Measurements from ENCODE around the gene MAN1B1. TPM values are rescaled to one million over a fixed set of nuclear protein-coding genes. Genes with fewer than 3 reads are reported as not detected.

Gene MAN1B1
- total RNA-seq, 3 donors from 2014 or later (not counting 1 experiment from before 2014, with no cell fraction given): 75.1 to 99.4 (median 80.4) TPM

DNA sequence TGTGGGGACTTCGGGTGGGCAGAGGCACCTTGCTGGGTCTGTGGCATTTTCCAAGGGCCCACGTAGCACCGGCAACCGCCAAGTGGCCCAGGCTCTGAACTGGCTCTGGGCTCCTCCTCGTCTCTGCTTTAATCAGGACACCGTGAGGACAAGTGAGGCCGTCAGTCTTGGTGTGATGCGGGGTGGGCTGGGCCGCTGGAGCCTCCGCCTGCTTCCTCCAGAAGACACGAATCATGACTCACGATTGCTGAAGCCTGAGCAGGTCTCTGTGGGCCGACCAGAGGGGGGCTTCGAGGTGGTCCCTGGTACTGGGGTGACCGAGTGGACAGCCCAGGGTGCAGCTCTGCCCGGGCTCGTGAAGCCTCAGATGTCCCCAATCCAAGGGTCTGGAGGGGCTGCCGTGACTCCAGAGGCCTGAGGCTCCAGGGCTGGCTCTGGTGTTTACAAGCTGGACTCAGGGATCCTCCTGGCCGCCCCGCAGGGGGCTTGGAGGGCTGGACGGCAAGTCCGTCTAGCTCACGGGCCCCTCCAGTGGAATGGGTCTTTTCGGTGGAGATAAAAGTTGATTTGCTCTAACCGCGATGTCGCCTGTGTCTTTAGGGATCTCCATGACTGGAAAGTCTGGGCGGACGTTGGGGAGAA lies 21.9 kb downstream of the MAN1B1 start:
- Mint-ChIP-seq H3K27ac (no peak overlapping the region), H3K27me3 (ENCODE audit: low read depth in 2 of 2) (no peaks in the 10 kb centered on the region), H3K36me3 (no peaks in the 10 kb centered on the region), H3K9me3 (no peaks in the 10 kb centered on the region), H3K4me3 (no peak overlapping the region), H3K4me1 (no peaks in the 10 kb centered on the region)
- H3K4me3 ChIP-seq (ENCODE audit: low read length): no peak overlapping the region
- H3K9me3 ChIP-seq (ENCODE audit: control insufficient read depth, insufficient read depth, low read length): no peaks in the 10 kb centered on the region
- no peak for DNase-seq
- peaks cover 11% of the 10 kb centered on the region for H3K4me1 ChIP-seq (ENCODE audit: control insufficient read depth, insufficient read depth, low read length)
- no peak for ATAC-seq
- intact Hi-C loops (cut with micrococcal nuclease): loop anchor here (2.0 kb wide), 1 partner anchor 42 kb away; no protein-coding TSS in a partner anchor
- TF ChIP-seq, protein P1, sequence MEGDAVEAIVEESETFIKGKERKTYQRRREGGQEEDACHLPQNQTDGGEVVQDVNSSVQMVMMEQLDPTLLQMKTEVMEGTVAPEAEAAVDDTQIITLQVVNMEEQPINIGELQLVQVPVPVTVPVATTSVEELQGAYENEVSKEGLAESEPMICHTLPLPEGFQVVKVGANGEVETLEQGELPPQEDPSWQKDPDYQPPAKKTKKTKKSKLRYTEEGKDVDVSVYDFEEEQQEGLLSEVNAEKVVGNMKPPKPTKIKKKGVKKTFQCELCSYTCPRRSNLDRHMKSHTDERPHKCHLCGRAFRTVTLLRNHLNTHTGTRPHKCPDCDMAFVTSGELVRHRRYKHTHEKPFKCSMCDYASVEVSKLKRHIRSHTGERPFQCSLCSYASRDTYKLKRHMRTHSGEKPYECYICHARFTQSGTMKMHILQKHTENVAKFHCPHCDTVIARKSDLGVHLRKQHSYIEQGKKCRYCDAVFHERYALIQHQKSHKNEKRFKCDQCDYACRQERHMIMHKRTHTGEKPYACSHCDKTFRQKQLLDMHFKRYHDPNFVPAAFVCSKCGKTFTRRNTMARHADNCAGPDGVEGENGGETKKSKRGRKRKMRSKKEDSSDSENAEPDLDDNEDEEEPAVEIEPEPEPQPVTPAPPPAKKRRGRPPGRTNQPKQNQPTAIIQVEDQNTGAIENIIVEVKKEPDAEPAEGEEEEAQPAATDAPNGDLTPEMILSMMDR (IDR thresholded peaks at IDR 0.05): no peak
- no peak overlapping the region for H3K27ac ChIP-seq (ENCODE audit: low read length)
- peaks cover 67% of the 10 kb centered on the region for H3K36me3 ChIP-seq (ENCODE audit: control insufficient read depth, insufficient read depth, low read length)
- WGBS (ENCODE audit: insufficient coverage): 91% methylated on average over 29 of the region's 29 CpGs
- H3K27me3 ChIP-seq (ENCODE audit: control insufficient read depth, insufficient read depth, low read length): no peaks in the 10 kb centered on the region

DNA sequence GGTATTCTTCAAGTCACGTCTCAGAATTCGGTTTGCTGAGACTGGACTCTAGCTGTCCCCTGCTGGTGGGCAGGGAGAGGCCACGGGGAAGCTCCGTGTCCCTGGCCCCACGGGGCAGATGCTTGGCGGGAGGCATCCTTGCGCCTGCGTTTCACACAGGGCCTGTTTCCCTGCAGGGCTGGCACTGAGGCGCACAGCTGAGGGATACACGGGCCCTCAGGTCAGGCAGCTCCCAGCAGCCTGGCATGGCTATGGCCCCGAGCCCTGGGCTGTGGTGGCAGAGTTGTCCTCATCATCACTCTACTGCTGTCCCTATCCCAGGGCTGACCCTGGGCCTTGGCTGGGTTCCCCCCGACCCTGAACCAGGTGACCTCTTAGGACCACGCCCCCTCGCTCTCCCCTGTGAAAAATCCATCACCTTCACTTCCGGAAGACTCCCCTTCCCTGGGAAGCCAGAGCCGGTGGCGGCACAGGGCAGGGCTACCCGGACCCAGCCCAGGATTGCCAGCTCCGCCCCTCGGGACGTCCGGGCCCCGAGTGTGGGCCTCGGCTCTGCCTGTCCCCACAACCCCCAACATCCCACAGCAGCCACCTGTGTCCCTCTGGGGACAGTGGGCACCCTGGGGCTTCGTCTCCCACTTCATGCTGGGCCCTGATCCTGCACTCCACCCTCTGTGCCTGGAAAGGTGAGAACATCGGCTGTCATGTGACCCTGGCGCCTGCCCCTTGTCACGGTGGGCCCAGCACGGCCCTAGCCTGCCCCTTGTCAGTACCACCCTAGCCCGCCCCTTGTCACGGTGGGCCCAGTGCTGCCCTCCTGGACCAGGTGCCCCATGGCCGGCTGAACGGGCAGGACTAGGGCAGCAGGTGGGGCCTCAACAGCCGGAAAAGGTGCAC lies 22.7 kb downstream of the MAN1B1 start:
- WGBS (ENCODE audit: insufficient coverage): 89% methylated on average over 34 of the region's 34 CpGs
- H3K27ac ChIP-seq (ENCODE audit: low read length): no peak overlapping the region
- H3K36me3 ChIP-seq (ENCODE audit: control insufficient read depth, insufficient read depth, low read length): peaks cover 62% of the 10 kb centered on the region
- ATAC-seq (no peak), DNase-seq (no peak)
- peaks cover 11% of the 10 kb centered on the region for H3K4me1 ChIP-seq (ENCODE audit: control insufficient read depth, insufficient read depth, low read length)
- H3K36me3 Mint-ChIP-seq: no peaks in the 10 kb centered on the region
- H3K4me3 ChIP-seq (ENCODE audit: low read length): no peak overlapping the region
- H3K27ac Mint-ChIP-seq: no peak overlapping the region
- H3K4me3 Mint-ChIP-seq: no peak overlapping the region
- TF ChIP-seq, protein P1 (IDR thresholded peaks at IDR 0.05): no peak
- no peaks in the 10 kb centered on the region for H3K9me3 ChIP-seq (ENCODE audit: control insufficient read depth, insufficient read depth, low read length)
- no peaks in the 10 kb centered on the region for H3K27me3 Mint-ChIP-seq (ENCODE audit: low read depth in 2 of 2)
- intact Hi-C loops (cut with micrococcal nuclease): loop anchor here (2.0 kb wide), 1 partner anchor 41 kb away; no protein-coding TSS in a partner anchor
- H3K9me3 Mint-ChIP-seq: no peaks in the 10 kb centered on the region
- no peaks in the 10 kb centered on the region for H3K27me3 ChIP-seq (ENCODE audit: control insufficient read depth, insufficient read depth, low read length)
- H3K4me1 Mint-ChIP-seq: no peaks in the 10 kb centered on the region

DNA sequence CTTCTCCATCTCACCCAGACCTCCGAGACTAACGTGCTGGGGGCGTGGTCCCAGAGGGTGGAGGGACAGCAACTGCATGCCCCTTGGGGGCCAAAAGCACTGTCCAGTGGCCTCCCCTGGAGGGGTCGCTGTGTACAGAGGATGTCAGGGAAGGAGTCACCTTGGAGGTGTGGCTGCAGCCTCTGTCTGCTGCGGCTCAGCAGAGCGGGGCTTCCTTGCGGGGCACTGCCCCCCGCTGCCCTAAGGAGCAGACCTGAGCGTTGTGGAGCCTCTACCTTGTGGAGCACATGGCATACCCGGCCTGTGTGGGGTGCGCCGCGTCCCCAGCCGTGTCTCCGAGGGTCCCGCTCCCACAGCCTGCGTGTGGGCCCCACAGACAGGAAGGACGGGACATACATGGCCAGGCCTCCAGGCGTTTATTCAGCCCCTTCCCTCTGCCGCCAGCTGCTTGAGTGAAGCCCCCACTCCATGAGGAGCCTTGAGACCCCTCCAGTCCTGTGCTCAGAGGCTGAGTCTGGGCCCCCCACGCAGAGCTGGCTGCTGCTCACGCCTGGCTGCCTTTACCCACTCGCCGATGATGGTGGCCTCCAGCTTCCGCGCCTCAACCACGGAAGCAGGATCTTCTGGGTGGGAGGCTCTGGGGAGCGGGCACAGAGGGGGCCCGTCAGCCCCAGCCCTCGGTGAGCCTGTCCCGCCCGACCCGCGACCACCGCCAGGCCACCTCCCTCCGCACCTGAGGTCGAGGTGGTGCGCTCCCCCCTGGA lies 23.5 kb downstream of the MAN1B1 start:
- no peaks in the 10 kb centered on the region for H3K4me1 Mint-ChIP-seq
- DNase-seq: no peak
- H3K36me3 Mint-ChIP-seq: no peaks in the 10 kb centered on the region
- TF ChIP-seq, protein P1 (IDR thresholded peaks at IDR 0.05): no peak
- Histone ChIP-seq H3K9me3 (ENCODE audit: control insufficient read depth, insufficient read depth, low read length) (no peaks in the 10 kb centered on the region), H3K4me1 (ENCODE audit: control insufficient read depth, insufficient read depth, low read length) (peaks cover 17% of the 10 kb centered on the region), H3K4me3 (ENCODE audit: low read length) (no peak overlapping the region), H3K27ac (ENCODE audit: low read length) (no peak overlapping the region), H3K36me3 (ENCODE audit: control insufficient read depth, insufficient read depth, low read length) (peaks cover 56% of the 10 kb centered on the region), H3K27me3 (ENCODE audit: control insufficient read depth, insufficient read depth, low read length) (no peaks in the 10 kb centered on the region)
- peak overlapping the region; percentile 64 for H3K4me3 Mint-ChIP-seq
- no peak for ATAC-seq
- no peaks in the 10 kb centered on the region for H3K9me3 Mint-ChIP-seq
- no peaks in the 10 kb centered on the region for H3K27me3 Mint-ChIP-seq (ENCODE audit: low read depth in 2 of 2)
- intact Hi-C loops (cut with micrococcal nuclease): no loop called here
- H3K27ac Mint-ChIP-seq: no peak overlapping the region
- 93% methylated on average over 38 of the region's 38 CpGs for WGBS (ENCODE audit: insufficient coverage)

Measured in natural killer cell (primary cell).